Ishikawa (cell line): Measurements from ENCODE around the gene WBP2.

Source experiments
- EP300 ChIP-seq: IDR thresholded peaks from 2 replicates; pipeline ENCODE4 v1.6.1; 2012; ENCODE audit warnings: borderline replicate concordance
- TAF1 ChIP-seq: IDR thresholded peaks from 2 replicates; pipeline ENCODE4 v1.6.1; 2012; ENCODE audit warnings: low read depth, mild to moderate bottlenecking
- TCF12 ChIP-seq: IDR thresholded peaks from 2 replicates; pipeline ENCODE4 v1.6.1; 2012; ENCODE audit warnings: low read depth
- YY1 ChIP-seq: IDR thresholded peaks from 2 replicates; pipeline ENCODE4 v1.6.1; 2012; ENCODE audit warnings: low read depth
- TF ChIP-seq, protein P1 (sequence below): IDR thresholded peaks from 2 replicates; pipeline ENCODE4 v1.6.1; 2012; ENCODE audit warnings: low read depth, mild to moderate bottlenecking
- TF ChIP-seq, protein P2 (sequence below): IDR thresholded peaks from 2 replicates; pipeline ENCODE4 v1.6.1; 2012

DNA sequence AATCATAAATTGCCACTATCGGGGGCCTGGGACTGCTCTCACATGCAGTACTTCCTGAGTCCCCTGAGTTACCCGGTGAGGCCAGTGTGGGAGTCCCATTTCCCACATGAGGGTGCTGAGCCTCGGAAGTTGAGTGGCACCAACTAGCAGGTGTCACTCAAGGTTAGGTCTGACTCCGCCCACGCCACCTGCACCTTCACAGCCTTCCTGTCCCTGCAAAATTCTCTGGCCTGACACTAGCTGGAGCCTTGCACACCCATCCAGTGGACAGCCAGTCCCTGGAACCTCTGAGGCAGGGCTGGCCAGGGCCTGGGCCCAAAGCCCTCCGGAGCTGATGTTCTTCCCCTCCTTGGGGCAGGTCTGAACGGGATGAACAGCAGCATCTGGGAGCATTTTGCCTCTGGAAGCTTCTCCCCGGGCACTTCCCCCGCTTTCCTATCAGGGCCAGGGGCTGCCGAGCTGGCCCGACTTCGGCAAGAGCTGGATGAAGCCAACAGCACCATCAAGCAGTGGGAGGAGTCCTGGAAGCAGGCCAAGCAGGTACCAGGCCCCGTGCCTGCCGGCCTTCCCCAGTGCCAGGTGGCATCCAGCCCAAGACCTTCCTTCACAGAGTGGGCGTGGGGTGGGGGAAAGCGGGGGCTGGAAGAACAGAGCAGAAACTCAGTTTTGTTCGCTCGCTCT is 32.9 kb downstream of the WBP2 start:
- TF ChIP-seq, protein P1, sequence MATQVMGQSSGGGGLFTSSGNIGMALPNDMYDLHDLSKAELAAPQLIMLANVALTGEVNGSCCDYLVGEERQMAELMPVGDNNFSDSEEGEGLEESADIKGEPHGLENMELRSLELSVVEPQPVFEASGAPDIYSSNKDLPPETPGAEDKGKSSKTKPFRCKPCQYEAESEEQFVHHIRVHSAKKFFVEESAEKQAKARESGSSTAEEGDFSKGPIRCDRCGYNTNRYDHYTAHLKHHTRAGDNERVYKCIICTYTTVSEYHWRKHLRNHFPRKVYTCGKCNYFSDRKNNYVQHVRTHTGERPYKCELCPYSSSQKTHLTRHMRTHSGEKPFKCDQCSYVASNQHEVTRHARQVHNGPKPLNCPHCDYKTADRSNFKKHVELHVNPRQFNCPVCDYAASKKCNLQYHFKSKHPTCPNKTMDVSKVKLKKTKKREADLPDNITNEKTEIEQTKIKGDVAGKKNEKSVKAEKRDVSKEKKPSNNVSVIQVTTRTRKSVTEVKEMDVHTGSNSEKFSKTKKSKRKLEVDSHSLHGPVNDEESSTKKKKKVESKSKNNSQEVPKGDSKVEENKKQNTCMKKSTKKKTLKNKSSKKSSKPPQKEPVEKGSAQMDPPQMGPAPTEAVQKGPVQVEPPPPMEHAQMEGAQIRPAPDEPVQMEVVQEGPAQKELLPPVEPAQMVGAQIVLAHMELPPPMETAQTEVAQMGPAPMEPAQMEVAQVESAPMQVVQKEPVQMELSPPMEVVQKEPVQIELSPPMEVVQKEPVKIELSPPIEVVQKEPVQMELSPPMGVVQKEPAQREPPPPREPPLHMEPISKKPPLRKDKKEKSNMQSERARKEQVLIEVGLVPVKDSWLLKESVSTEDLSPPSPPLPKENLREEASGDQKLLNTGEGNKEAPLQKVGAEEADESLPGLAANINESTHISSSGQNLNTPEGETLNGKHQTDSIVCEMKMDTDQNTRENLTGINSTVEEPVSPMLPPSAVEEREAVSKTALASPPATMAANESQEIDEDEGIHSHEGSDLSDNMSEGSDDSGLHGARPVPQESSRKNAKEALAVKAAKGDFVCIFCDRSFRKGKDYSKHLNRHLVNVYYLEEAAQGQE = no peak
- TF ChIP-seq TCF12 = peak; percentile 32; the same call in 1 of the 2 replicates
- no peak for TF ChIP-seq EP300
- TF ChIP-seq YY1 = no peak
- no peak for TF ChIP-seq TAF1
- TF ChIP-seq, protein P2, sequence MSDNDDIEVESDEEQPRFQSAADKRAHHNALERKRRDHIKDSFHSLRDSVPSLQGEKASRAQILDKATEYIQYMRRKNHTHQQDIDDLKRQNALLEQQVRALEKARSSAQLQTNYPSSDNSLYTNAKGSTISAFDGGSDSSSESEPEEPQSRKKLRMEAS = peak; percentile 33; the same call in 1 of the 2 replicates
